ENCODE measurements around the gene KCNJ9. TPM values are rescaled to one million over a fixed set of nuclear protein-coding genes. Genes with fewer than 3 reads are reported as not detected.

Gene KCNJ9
- total and polyA plus RNA-seq, 2 donors (not counting 3 experiments of a cell fraction or from before 2014, with no cell fraction given): not detected

- Histone ChIP-seq H3K4me2 (ENCODE audit: insufficient read depth, low read length) (no peak overlapping the region), H3K9me3 (replicated peaks; ENCODE audit: control insufficient read depth, insufficient read depth, low read length) (no peaks in the 10 kb centered on the region), H3K27me3 (ENCODE audit: control insufficient read depth in 2 of 2, insufficient read depth in 2 of 2, low read length in 2 of 2) (peaks cover 7 to 9% of the 10 kb centered on the region in 2 experiments), H2AFZ (ENCODE audit: low read depth, low read length) (no peak overlapping the region), H3K36me3 (ENCODE audit: control insufficient read depth in 2 of 2, extremely low read depth in 1 of 2, insufficient read depth in 2 of 2, low read length in 2 of 2) (no peaks in the 10 kb centered on the region), H3K9ac (replicated peaks; ENCODE audit: extremely low read depth, insufficient read depth, low read length) (no peak overlapping the region), H3K79me2 (ENCODE audit: control insufficient read depth, insufficient read depth, low read length) (no peaks in the 10 kb centered on the region), H3K27ac (ENCODE audit: insufficient read depth, low read depth, low read length) (no peak overlapping the region), H3K9me1 (replicated peaks; ENCODE audit: control insufficient read depth, extremely low read depth, insufficient read depth, low read length) (no peaks in the 10 kb centered on the region), H4K20me1 (replicated peaks; ENCODE audit: control insufficient read depth, extremely low read depth, insufficient read depth, low read length) (no peaks in the 10 kb centered on the region), H3K4me3 (replicated peaks in 1 of 3; ENCODE audit: insufficient read depth in 1 of 3, low read depth in 1 of 3, low read length in 3 of 3) (no peak overlapping the region), H3K4me1 (ENCODE audit: control insufficient read depth, extremely low read depth, insufficient read depth, low read length) (no peaks in the 10 kb centered on the region)
- no peak for TF ChIP-seq EZH2 (IDR thresholded peaks at IDR 0.05; ENCODE audit: borderline replicate concordance, low read depth, low read length, severe bottlenecking)
- TF ChIP-seq JUN (IDR thresholded peaks at IDR 0.05; ENCODE audit: borderline replicate concordance, insufficient read depth, insufficient read length, low read depth): no peak
- no peak for TF ChIP-seq MYC (IDR thresholded peaks at IDR 0.05; ENCODE audit: low read depth, low read length)
- TF ChIP-seq CTCF (IDR thresholded peaks at IDR 0.05; ENCODE audit: extremely low read depth in 1 of 2, insufficient read depth in 1 of 2, low read depth in 1 of 2, low read length in 2 of 2): no peak
- no peak for TF ChIP-seq FOS (IDR thresholded peaks at IDR 0.05; ENCODE audit: borderline replicate concordance, insufficient read depth, low read length)
- no peak for TF ChIP-seq POLR2AphosphoS5 (IDR thresholded peaks at IDR 0.05; ENCODE audit: insufficient read depth, low read depth, low read length)
- TF ChIP-seq MAX (IDR thresholded peaks at IDR 0.05; ENCODE audit: insufficient read depth, insufficient read length): no peak
- no peak for TF ChIP-seq POLR2A (IDR thresholded peaks at IDR 0.05; ENCODE audit: low read depth, low read length)
- no peak for TF ChIP-seq GATA2 (IDR thresholded peaks at IDR 0.05; ENCODE audit: insufficient read depth, insufficient read length, low read depth, low read length)
- FAIRE-seq (no peak), DNase-seq (ENCODE audit: low read depth, low spot score) (no peak)
- no TSS peak for BruUV-seq (replicated peaks)
- CTCF ChIA-PET: interaction anchor here (1.2 kb wide), 1 partner anchor 8 kb away, joined by 4 read pairs; no protein-coding TSS in a partner anchor
- intact Hi-C loops (cut with micrococcal nuclease): no loop called here
- POLR2A ChIA-PET: no interaction called here
- dilution Hi-C loops (cut with MboI; ENCODE audit: extremely low pct_ligation_motif_present, low sequenced_read_pairs): no loop called here
Observed at GRCh38 chr1:160062230-160062532, 19.2 kb upstream of the KCNJ9 start.
